Activated CD4-positive, CD25-positive, alpha-beta regulatory T cell (primary cell): ENCODE data around the gene XKR8.
"Not testable (repeated sequence)": the region's sequence is repeated elsewhere in the genome, so short reads cannot be mapped to it uniquely, and the experiment has no call there.

Experiments used
- DNase-seq, 4 experiments: peaks; one replicate each; lab custom pipeline; 2025; lab: John Stamatoyannopoulos, UW

Gene XKR8

GRCh38 chr1:27992276-27992675, 32.5 kb downstream of the XKR8 start:
- peak in 2 of 4 experiments; percentile 22 to 28 for DNase-seq

GRCh38 chr1:27993241-27993640, 33.5 kb downstream of the XKR8 start:
- no peak for DNase-seq

- no peak for DNase-seq
These were observed 34.3 kb downstream of the XKR8 start for GRCh38 chr1:27994060-27994459.

- not testable (repeated sequence) for DNase-seq
These were observed 34.8 kb downstream of the XKR8 start for GRCh38 chr1:27994526-27994925.

- DNase-seq, result no peak
These were observed 39.3 kb downstream of the XKR8 start for GRCh38 chr1:27999055-27999454.

GRCh38 chr1:28002600-28002999, 42.8 kb downstream of the XKR8 start:
- DNase-seq, result no peak

- not testable (repeated sequence) for DNase-seq
These were observed 43.3 kb downstream of the XKR8 start for GRCh38 chr1:28003117-28003516.

GRCh38 chr1:28010969-28011368, 51.2 kb downstream of the XKR8 start:
- DNase-seq, result no peak
